ENCODE measurements around the gene RRAS2. TPM values are rescaled to one million over a fixed set of nuclear protein-coding genes. Genes with fewer than 3 reads are reported as not detected.

Gene RRAS2
- total and polyA plus RNA-seq, 2 donors (not counting 3 experiments of a cell fraction or from before 2014, with no cell fraction given) = 30.1 to 80.5 TPM

DNA sequence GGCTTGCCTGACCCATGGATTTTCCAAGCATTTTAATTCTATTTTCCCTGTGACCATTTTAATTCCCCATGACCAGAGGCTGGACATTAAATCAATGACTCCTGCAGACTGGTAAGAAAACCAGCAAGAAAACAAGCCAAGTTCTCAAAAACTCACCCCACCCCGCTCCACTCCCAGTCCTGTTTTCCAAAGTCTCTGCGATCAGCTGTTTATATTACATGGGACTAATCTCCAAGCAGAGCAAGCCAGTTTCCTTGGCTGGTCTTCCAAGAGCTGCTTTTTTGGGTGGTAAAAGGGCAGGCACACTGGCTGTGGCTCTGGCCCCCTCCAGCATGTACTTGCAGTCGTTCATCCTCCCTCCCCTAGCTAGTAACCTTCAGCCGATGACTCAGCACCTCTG, 97.9 kb downstream of the RRAS2 start:
- DNase-seq (ENCODE audit: low read depth, low spot score) = no peak
- ChIA-PET POLR2A (no interaction called here), CTCF (interaction anchor here (1.5 to 2.1 kb wide), 2 partner anchors 158 to 194 kb away, joined by 5 to 6 read pairs; no protein-coding TSS in a partner anchor)
- H3K79me2 ChIP-seq (ENCODE audit: control insufficient read depth, insufficient read depth, low read length) = no peaks in the 10 kb centered on the region
- no TSS peak for BruUV-seq (replicated peaks)
- H3K4me1 ChIP-seq (ENCODE audit: control insufficient read depth, extremely low read depth, insufficient read depth, low read length) = peaks cover 5% of the 10 kb centered on the region
- H2AFZ ChIP-seq (ENCODE audit: low read depth, low read length) = no peak overlapping the region
- H3K27ac ChIP-seq (ENCODE audit: insufficient read depth, low read depth, low read length) = no peak overlapping the region
- no peaks in the 10 kb centered on the region for H3K9me3 ChIP-seq (replicated peaks; ENCODE audit: control insufficient read depth, insufficient read depth, low read length)
- no peaks in the 10 kb centered on the region for H3K27me3 ChIP-seq (ENCODE audit: control insufficient read depth in 2 of 2, insufficient read depth in 2 of 2, low read length in 2 of 2)
- no peaks in the 10 kb centered on the region for H3K9me1 ChIP-seq (replicated peaks; ENCODE audit: control insufficient read depth, extremely low read depth, insufficient read depth, low read length)
- no peak overlapping the region for H3K4me2 ChIP-seq (ENCODE audit: insufficient read depth, low read length)
- no peak overlapping the region for H3K4me3 ChIP-seq (replicated peaks in 1 of 3; ENCODE audit: insufficient read depth in 1 of 3, low read depth in 1 of 3, low read length in 3 of 3)
- dilution Hi-C loops (cut with MboI; ENCODE audit: extremely low pct_ligation_motif_present, low sequenced_read_pairs) = no loop called here
- H4K20me1 ChIP-seq (replicated peaks; ENCODE audit: control insufficient read depth, extremely low read depth, insufficient read depth, low read length) = no peaks in the 10 kb centered on the region
- no peak for TF ChIP-seq GATA2 (IDR thresholded peaks at IDR 0.05; ENCODE audit: insufficient read depth, insufficient read length, low read depth, low read length)
- no peak for TF ChIP-seq JUN (IDR thresholded peaks at IDR 0.05; ENCODE audit: borderline replicate concordance, insufficient read depth, insufficient read length, low read depth)
- TF ChIP-seq, protein P1, sequence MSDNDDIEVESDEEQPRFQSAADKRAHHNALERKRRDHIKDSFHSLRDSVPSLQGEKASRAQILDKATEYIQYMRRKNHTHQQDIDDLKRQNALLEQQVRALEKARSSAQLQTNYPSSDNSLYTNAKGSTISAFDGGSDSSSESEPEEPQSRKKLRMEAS (IDR thresholded peaks at IDR 0.05; ENCODE audit: insufficient read depth, insufficient read length) = no peak
- TF ChIP-seq, protein P2, sequence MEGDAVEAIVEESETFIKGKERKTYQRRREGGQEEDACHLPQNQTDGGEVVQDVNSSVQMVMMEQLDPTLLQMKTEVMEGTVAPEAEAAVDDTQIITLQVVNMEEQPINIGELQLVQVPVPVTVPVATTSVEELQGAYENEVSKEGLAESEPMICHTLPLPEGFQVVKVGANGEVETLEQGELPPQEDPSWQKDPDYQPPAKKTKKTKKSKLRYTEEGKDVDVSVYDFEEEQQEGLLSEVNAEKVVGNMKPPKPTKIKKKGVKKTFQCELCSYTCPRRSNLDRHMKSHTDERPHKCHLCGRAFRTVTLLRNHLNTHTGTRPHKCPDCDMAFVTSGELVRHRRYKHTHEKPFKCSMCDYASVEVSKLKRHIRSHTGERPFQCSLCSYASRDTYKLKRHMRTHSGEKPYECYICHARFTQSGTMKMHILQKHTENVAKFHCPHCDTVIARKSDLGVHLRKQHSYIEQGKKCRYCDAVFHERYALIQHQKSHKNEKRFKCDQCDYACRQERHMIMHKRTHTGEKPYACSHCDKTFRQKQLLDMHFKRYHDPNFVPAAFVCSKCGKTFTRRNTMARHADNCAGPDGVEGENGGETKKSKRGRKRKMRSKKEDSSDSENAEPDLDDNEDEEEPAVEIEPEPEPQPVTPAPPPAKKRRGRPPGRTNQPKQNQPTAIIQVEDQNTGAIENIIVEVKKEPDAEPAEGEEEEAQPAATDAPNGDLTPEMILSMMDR (IDR thresholded peaks at IDR 0.05; ENCODE audit: extremely low read depth in 1 of 2, insufficient read depth in 1 of 2, low read depth in 1 of 2, low read length in 2 of 2) = no peak
- no peak for TF ChIP-seq POLR2A (IDR thresholded peaks at IDR 0.05; ENCODE audit: low read depth, low read length)
- no peak for TF ChIP-seq FOS (IDR thresholded peaks at IDR 0.05; ENCODE audit: borderline replicate concordance, insufficient read depth, low read length)
- TF ChIP-seq EZH2 (IDR thresholded peaks at IDR 0.05; ENCODE audit: borderline replicate concordance, low read depth, low read length, severe bottlenecking) = no peak
- TF ChIP-seq POLR2AphosphoS5 (IDR thresholded peaks at IDR 0.05; ENCODE audit: insufficient read depth, low read depth, low read length) = no peak
- no peak for TF ChIP-seq MYC (IDR thresholded peaks at IDR 0.05; ENCODE audit: low read depth, low read length)
- FAIRE-seq = no peak
- peaks cover 2 to 3% of the 10 kb centered on the region in 2 experiments for H3K36me3 ChIP-seq (ENCODE audit: control insufficient read depth in 2 of 2, extremely low read depth in 1 of 2, insufficient read depth in 2 of 2, low read length in 2 of 2)
- intact Hi-C loops (cut with micrococcal nuclease) = no loop called here
- H3K9ac ChIP-seq (replicated peaks; ENCODE audit: extremely low read depth, insufficient read depth, low read length) = no peak overlapping the region

Measured in endothelial cell of umbilical vein (primary cell).